HCT116 (cell line): ENCODE data around the gene MAGEC3.

ENCODE experiments used
- EZH2phosphoT487 ChIP-seq: fragments of 200-600 bp; IDR thresholded peaks from 2 replicates; pipeline ENCODE4 v1.6.1; 2018; ENCODE audit warnings: antibody characterized with exemption, borderline replicate concordance
- YY1 ChIP-seq: IDR thresholded peaks from 2 replicates; pipeline ENCODE4 v1.6.1; 2011; ENCODE audit warnings: low read length, low read depth, moderate library complexity, mild to moderate bottlenecking; ENCODE audit not compliant: insufficient replicate concordance; ENCODE audit errors: extremely low read depth
- TF ChIP-seq, protein P1 (sequence below), 3 experiments: fragments of 200-600 bp in 1 of 3; sonication (generic) in 1 of 3; IDR thresholded peaks in 2 of 3; conservative IDR thresholded peaks in 1 of 3; 2 replicates each; pipeline ENCODE4 v1.5.1; 2012 to 2017; ENCODE audit warnings: low read depth in 2 of 3, low read length in 2 of 3, antibody characterized with exemption in 1 of 3, borderline replicate concordance in 1 of 3, control low read depth in 1 of 3, mild to moderate bottlenecking in 1 of 3, mixed read lengths in 1 of 3, mixed run types in 1 of 3, moderate library complexity in 1 of 3; ENCODE audit not compliant: insufficient read depth in 1 of 3
- TF ChIP-seq, protein P2 (sequence below): IDR thresholded peaks from 2 replicates; pipeline ENCODE4 v1.6.1; 2012; ENCODE audit warnings: low read depth

DNA sequence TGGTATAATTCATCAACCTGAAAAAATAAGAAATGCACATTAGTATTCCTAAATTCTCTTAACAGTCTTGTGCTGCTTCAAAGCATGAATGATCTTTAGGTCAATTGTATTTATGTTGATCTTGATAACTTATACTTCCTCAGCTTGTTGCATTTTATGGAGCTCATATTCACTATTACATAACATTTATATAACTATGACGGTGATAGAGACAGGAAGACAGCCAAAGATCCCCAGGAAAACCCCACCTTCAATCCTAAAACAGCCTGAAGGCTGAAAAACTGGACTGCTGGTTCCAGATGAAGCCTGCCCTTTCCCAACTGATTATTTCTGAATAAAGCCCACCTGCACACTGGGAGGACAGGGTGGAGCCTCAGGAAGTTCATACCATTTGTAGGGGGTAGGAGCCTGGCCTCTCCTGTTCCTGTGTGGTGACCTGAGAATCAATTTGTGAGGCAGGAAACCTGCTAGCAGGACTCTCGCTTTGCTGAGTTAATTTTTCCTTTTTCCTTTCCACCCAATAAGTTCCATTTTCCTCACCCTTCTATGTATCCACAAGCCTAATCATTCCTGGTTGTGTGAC lies 96.0 kb downstream of the MAGEC3 start:
- TF ChIP-seq, protein P1, sequence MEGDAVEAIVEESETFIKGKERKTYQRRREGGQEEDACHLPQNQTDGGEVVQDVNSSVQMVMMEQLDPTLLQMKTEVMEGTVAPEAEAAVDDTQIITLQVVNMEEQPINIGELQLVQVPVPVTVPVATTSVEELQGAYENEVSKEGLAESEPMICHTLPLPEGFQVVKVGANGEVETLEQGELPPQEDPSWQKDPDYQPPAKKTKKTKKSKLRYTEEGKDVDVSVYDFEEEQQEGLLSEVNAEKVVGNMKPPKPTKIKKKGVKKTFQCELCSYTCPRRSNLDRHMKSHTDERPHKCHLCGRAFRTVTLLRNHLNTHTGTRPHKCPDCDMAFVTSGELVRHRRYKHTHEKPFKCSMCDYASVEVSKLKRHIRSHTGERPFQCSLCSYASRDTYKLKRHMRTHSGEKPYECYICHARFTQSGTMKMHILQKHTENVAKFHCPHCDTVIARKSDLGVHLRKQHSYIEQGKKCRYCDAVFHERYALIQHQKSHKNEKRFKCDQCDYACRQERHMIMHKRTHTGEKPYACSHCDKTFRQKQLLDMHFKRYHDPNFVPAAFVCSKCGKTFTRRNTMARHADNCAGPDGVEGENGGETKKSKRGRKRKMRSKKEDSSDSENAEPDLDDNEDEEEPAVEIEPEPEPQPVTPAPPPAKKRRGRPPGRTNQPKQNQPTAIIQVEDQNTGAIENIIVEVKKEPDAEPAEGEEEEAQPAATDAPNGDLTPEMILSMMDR (IDR thresholded peaks at IDR 0.05 in 2 of 3, conservative IDR thresholded peaks at IDR 0.05 in 1 of 3; ENCODE audit: borderline replicate concordance in 1 of 3, insufficient read depth in 1 of 3, low read depth in 2 of 3, low read length in 2 of 3), result no peak
- TF ChIP-seq YY1 (no peak), EZH2phosphoT487 (no peak)
- TF ChIP-seq, protein P2, sequence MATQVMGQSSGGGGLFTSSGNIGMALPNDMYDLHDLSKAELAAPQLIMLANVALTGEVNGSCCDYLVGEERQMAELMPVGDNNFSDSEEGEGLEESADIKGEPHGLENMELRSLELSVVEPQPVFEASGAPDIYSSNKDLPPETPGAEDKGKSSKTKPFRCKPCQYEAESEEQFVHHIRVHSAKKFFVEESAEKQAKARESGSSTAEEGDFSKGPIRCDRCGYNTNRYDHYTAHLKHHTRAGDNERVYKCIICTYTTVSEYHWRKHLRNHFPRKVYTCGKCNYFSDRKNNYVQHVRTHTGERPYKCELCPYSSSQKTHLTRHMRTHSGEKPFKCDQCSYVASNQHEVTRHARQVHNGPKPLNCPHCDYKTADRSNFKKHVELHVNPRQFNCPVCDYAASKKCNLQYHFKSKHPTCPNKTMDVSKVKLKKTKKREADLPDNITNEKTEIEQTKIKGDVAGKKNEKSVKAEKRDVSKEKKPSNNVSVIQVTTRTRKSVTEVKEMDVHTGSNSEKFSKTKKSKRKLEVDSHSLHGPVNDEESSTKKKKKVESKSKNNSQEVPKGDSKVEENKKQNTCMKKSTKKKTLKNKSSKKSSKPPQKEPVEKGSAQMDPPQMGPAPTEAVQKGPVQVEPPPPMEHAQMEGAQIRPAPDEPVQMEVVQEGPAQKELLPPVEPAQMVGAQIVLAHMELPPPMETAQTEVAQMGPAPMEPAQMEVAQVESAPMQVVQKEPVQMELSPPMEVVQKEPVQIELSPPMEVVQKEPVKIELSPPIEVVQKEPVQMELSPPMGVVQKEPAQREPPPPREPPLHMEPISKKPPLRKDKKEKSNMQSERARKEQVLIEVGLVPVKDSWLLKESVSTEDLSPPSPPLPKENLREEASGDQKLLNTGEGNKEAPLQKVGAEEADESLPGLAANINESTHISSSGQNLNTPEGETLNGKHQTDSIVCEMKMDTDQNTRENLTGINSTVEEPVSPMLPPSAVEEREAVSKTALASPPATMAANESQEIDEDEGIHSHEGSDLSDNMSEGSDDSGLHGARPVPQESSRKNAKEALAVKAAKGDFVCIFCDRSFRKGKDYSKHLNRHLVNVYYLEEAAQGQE, result no peak
